H1 (cell line): ENCODE results near the gene RPL38. TPM values are rescaled to one million over a fixed set of nuclear protein-coding genes. Genes with fewer than 3 reads are reported as not detected.

Experiments
- CBX8 ChIP-seq: fragments of 300-800, 300-1000 bp; sonication (generic); IDR thresholded peaks from 2 replicates; pipeline ENCODE4 v1.7.1; 2016; ENCODE audit warnings: low read depth, low read length, borderline replicate concordance
- CHD7 ChIP-seq: fragments of 300-600 bp; sonication (generic); IDR thresholded peaks from 2 replicates; pipeline ENCODE4 v1.7.1; 2012; ENCODE audit warnings: low read length, moderate library complexity, mild to moderate bottlenecking, inconsistent platforms; ENCODE audit not compliant: insufficient replicate concordance
- CTBP2 ChIP-seq: IDR thresholded peaks from 2 replicates; pipeline ENCODE4 v1.7.0; 2011; ENCODE audit warnings: borderline replicate concordance, mild to moderate bottlenecking, moderate library complexity, mixed read lengths, low read length; ENCODE audit not compliant: insufficient read depth, insufficient read length
- FOSL1 ChIP-seq: IDR thresholded peaks from 2 replicates; pipeline ENCODE4 v1.6.1; 2011; ENCODE audit warnings: mild to moderate bottlenecking, low read depth, low read length, moderate library complexity; ENCODE audit not compliant: insufficient read depth
- HDAC2 ChIP-seq, 2 experiments: fragments of 300-600 bp in 1 of 2; sonication (generic) in 1 of 2; IDR thresholded peaks; 2 replicates each; pipeline ENCODE4 v1.6.1; 2011 to 2012; ENCODE audit warnings: low read depth in 2 of 2, low read length in 2 of 2, mild to moderate bottlenecking in 2 of 2, moderate library complexity in 2 of 2, borderline replicate concordance in 1 of 2, inconsistent platforms in 1 of 2
- KDM4A ChIP-seq: IDR thresholded peaks from one replicate; pipeline ENCODE4 v1.7.1; 2012; ENCODE audit warnings: low read depth, mild to moderate bottlenecking, moderate library complexity, low read length, inconsistent platforms; ENCODE audit not compliant: severe bottlenecking
- KDM5A ChIP-seq: fragments of 200-600 bp; IDR thresholded peaks from 2 replicates; pipeline ENCODE4 v1.7.1; 2012; ENCODE audit warnings: mild to moderate bottlenecking, low read length, inconsistent platforms, mixed read lengths
- POLR2A ChIP-seq, 2 experiments: IDR thresholded peaks; 1 replicate in 1 of 2; 2 replicates in 1 of 2; pipeline ENCODE4 v1.6.1; 2011; ENCODE audit warnings: low read depth in 2 of 2, low read length in 2 of 2, mild to moderate bottlenecking in 2 of 2; ENCODE audit errors: control extremely low read depth in 1 of 2
- SP1 ChIP-seq: IDR thresholded peaks from 2 replicates; pipeline ENCODE4 v1.6.1; 2011; ENCODE audit warnings: low read depth, low read length
- polyA plus RNA-seq, 7 experiments: library from polyadenylated mRNA; depleted of rRNA in 3 of 7; stranded (reverse) in 5 of 7; unstranded in 2 of 7; fragments of >200 nt in 5 of 7; fragments of 200-250 nt in 2 of 7; gene quantifications; 1 replicate in 5 of 7; 2 replicates in 1 of 7; 4 replicates in 1 of 7; pipeline versions ENCODE4 v1.2.1 to v1.2.3, GENCODE V29; 2011 to 2013; ENCODE audit warnings: missing spikeins in 2 of 7, mixed read lengths in 2 of 7
- total RNA-seq: library from RNA; stranded (reverse); fragmentation: NEBNext Ultra II Directional; extraction: Animal tissue kit (Norgen Biotek cat#: 25700); gene quantifications from 2 replicates; pipeline ENCODE4 v1.2.1, GENCODE V29; 2021

The RPL38 gene
- total and polyA plus RNA-seq, 2 of the 8 experiments (the other 6 are each of a cell fraction or from before 2014, with no cell fraction given) = 412 to 1,195 TPM

- TF ChIP-seq CHD7 = no peak
- TF ChIP-seq HDAC2 (IDR thresholded peaks at IDR 0.05; ENCODE audit: borderline replicate concordance in 1 of 2, low read depth in 2 of 2, low read length in 2 of 2) = no peak
- no peak for TF ChIP-seq KDM4A
- TF ChIP-seq CBX8 = no peak
- TF ChIP-seq FOSL1 = no peak
- TF ChIP-seq SP1 = no peak
- no peak for TF ChIP-seq KDM5A
- TF ChIP-seq CTBP2 = no peak
- no peak for TF ChIP-seq POLR2A (IDR thresholded peaks at IDR 0.05; ENCODE audit: control extremely low read depth in 1 of 2, low read depth in 2 of 2, low read length in 2 of 2)
These were observed 40.1 kb upstream of the RPL38 start (continued) for GRCh38 chr17:74163271-74163821.
